HepG2 (cell line): ENCODE results near the gene CD300A. TPM values are rescaled to one million over a fixed set of nuclear protein-coding genes. Genes with fewer than 3 reads are reported as not detected.

Source experiments
- ATAC-seq: fragments of 200-7000 bp; cut with Tn5 transposase; 3 replicates; pipeline ENCODE4 v1.9.1; 2020; ENCODE audit warnings: mild to moderate bottlenecking, moderate library complexity
- BruUV-seq: library from RNA; stranded (reverse); fragments of 400-500 nt; replicated peaks from 2 replicates; lab custom pipeline; 2021; lab: Mats Ljungman, UMichigan
- CTCF ChIA-PET: fragments of 300-600 bp; formaldehyde crosslinking; extraction: SDS; loops from one replicate; lab custom pipeline; 2021; ENCODE audit warnings: low total read pairs, inconsistent platforms, low intra/inter-chr PET ratio; lab: Yijun Ruan, JAX
- POLR2A ChIA-PET: fragments of 350-600 bp; sonication (Branson Sonifier 250); formaldehyde crosslinking; loops from one replicate; lab custom pipeline; 2020; ENCODE audit warnings: antibody characterized with exemption, inconsistent platforms; lab: Yijun Ruan, JAX
- DNase-seq: peaks from one replicate; pipeline ENCODE4 v3.0.0-alpha.2; 2015; ENCODE audit warnings: low spot score
- FAIRE-seq: peaks from 3 replicates; lab custom pipeline; 2011; peaks lifted over from hg19 to GRCh38; lab: Jason Lieb, UNC
- H2AFZ ChIP-seq: one replicate; pipeline ENCODE4 v1.6.1; 2011; ENCODE audit warnings: low read length, inconsistent platforms
- H3K27ac ChIP-seq: fragments of 300-600 bp; 3 replicates; pipeline ENCODE4 v1.8.0; 2011; ENCODE audit warnings: mixed run types, mild to moderate bottlenecking, mixed read lengths, low read length, inconsistent platforms; ENCODE audit not compliant: insufficient read depth; ENCODE audit errors: extremely low read length
- H3K27me3 ChIP-seq, 2 experiments: fragments of 200-600 bp in 1 of 2; 2 replicates in 1 of 2; 3 replicates in 1 of 2; pipeline versions ENCODE4 v1.6.0 to v1.8.0; 2011; ENCODE audit warnings: low read length in 2 of 2, mild to moderate bottlenecking in 2 of 2, moderate library complexity in 2 of 2, inconsistent platforms in 1 of 2; ENCODE audit not compliant: insufficient read depth in 2 of 2, control insufficient read depth in 1 of 2
- H3K36me3 ChIP-seq, 2 experiments: fragments of 200-600 bp in 1 of 2; replicated peaks in 1 of 2; 2 replicates in 1 of 2; 3 replicates in 1 of 2; pipeline versions ENCODE4 v1.5.1 to v1.8.0; 2011; ENCODE audit warnings: low read length in 2 of 2, inconsistent platforms in 1 of 2; ENCODE audit not compliant: insufficient read depth in 2 of 2, control insufficient read depth in 1 of 2
- H3K4me1 ChIP-seq: 2 replicates; pipeline ENCODE4 v1.5.1; 2012; ENCODE audit warnings: low read length, inconsistent platforms; ENCODE audit not compliant: insufficient read depth
- H3K4me2 ChIP-seq: 2 replicates; pipeline ENCODE4 v1.6.0; 2011; ENCODE audit warnings: low read depth, low read length, inconsistent platforms
- H3K4me3 ChIP-seq, 3 experiments: fragments of 200-600 bp in 1 of 3; sonication (generic), shearing (Covaris generic) in 1 of 3; replicated peaks in 1 of 3; 2 replicates each; pipeline ENCODE4 v1.5.1; 2011 to 2016; ENCODE audit warnings: low read length in 3 of 3, inconsistent platforms in 2 of 3, low read depth in 2 of 3, mild to moderate bottlenecking in 2 of 3, control low read depth in 1 of 3, mixed read lengths in 1 of 3; ENCODE audit not compliant: insufficient read depth in 1 of 3
- H3K79me2 ChIP-seq: one replicate; pipeline ENCODE4 v1.6.1; 2011; ENCODE audit warnings: low read length, inconsistent platforms; ENCODE audit not compliant: insufficient read depth
- H3K9ac ChIP-seq: 2 replicates; pipeline ENCODE4 v1.6.0; 2011; ENCODE audit warnings: mild to moderate bottlenecking, low read depth, low read length, inconsistent platforms; ENCODE audit not compliant: insufficient read depth
- H3K9me3 ChIP-seq: 2 replicates; pipeline ENCODE4 v1.5.1; 2012; ENCODE audit warnings: mild to moderate bottlenecking, low read length
- H4K20me1 ChIP-seq: 2 replicates; pipeline ENCODE4 v1.6.0; 2011; ENCODE audit warnings: inconsistent platforms, mild to moderate bottlenecking, low read length, moderate library complexity; ENCODE audit not compliant: insufficient read depth
- IKZF4 ChIP-seq: sonication (generic); formaldehyde crosslinking; IDR thresholded peaks from 2 replicates; pipeline ENCODE4 v1.5.1; 2020; ENCODE audit warnings: borderline replicate concordance, mild to moderate bottlenecking, low read depth, missing genetic modification reagents; ENCODE audit errors: not compliant biosample characterization
- JARID2 ChIP-seq: sonication (generic); formaldehyde crosslinking; IDR thresholded peaks from 2 replicates; pipeline ENCODE4 v1.8.1; 2023; ENCODE audit warnings: missing genetic modification reagents, inconsistent platforms; ENCODE audit not compliant: insufficient replicate concordance
- MXI1 ChIP-seq: IDR thresholded peaks from 3 replicates; pipeline ENCODE4 v1.6.1; 2012; ENCODE audit warnings: low read depth, low read length, inconsistent platforms, borderline replicate concordance
- RNF2 ChIP-seq: fragments of 450-650 bp; conservative IDR thresholded peaks from 2 replicates; pipeline ENCODE4 v1.6.1; 2016; ENCODE audit warnings: low read depth
- YEATS2 ChIP-seq: sonication (generic); formaldehyde crosslinking; IDR thresholded peaks from 2 replicates; pipeline ENCODE4 v1.4.0; 2020; ENCODE audit warnings: missing genetic modification reagents, borderline replicate concordance
- ZNF292 ChIP-seq: sonication (generic); formaldehyde crosslinking; IDR thresholded peaks from 2 replicates; pipeline ENCODE4 v1.8.1; 2022; ENCODE audit warnings: mild to moderate bottlenecking, low read depth, missing genetic modification reagents, borderline replicate concordance
- ZNF33B ChIP-seq: sonication (generic); formaldehyde crosslinking; IDR thresholded peaks from 2 replicates; pipeline ENCODE4 v1.5.1; 2020; ENCODE audit warnings: mild to moderate bottlenecking, missing genetic modification reagents
- ZNF567 ChIP-seq: sonication (generic); formaldehyde crosslinking; IDR thresholded peaks from 2 replicates; pipeline ENCODE4 v1.8.1; 2023; ENCODE audit warnings: mild to moderate bottlenecking, missing genetic modification reagents, borderline replicate concordance
- ZNF891 ChIP-seq: sonication (generic); formaldehyde crosslinking; IDR thresholded peaks from 2 replicates; pipeline ENCODE4 v1.5.0; 2020; ENCODE audit warnings: mild to moderate bottlenecking, missing genetic modification reagents
- WGBS: methylation state at CpG from one replicate; pipeline ENCODE4 v1.1.6; 2017; ENCODE audit warnings: low lambda C conversion rate; 5-methylcytosine and 5-hydroxymethylcytosine counted together
- in situ Hi-C: cut with HindIII; loops from 2 replicates; pipeline ENCODE4 v1.10.0; 2017; ENCODE audit warnings: low pct_unique_long_range_greater_than_20kb; ENCODE audit not compliant: extremely low pct_ligation_motif_present
- intact Hi-C: fragments of 100-400 bp; cut with micrococcal nuclease; formaldehyde crosslinking; loops from one replicate; pipeline ENCODE4 v1.10.0; 2022; ENCODE audit not compliant: unreplicated experiment
- polyA plus RNA-seq, 8 experiments: library from polyadenylated mRNA; depleted of rRNA in 3 of 8; stranded (reverse) in 7 of 8; unstranded in 1 of 8; fragments of >200 nt; fragmentation: Illumina TruSeq in 4 of 8; extraction: Trizol in 4 of 8; gene quantifications; 2 replicates each; pipeline versions ENCODE4 v1.2.1 to v1.2.3, GENCODE V29; 2011 to 2016; ENCODE audit warnings: low read depth in 4 of 8, missing spikeins in 1 of 8, mixed read lengths in 1 of 8; ENCODE audit not compliant: insufficient read depth in 1 of 8
- total RNA-seq, 5 experiments: library from RNA; depleted of rRNA; stranded (reverse); fragments of >200 nt; fragmentation: Illumina TruSeq; extraction: Trizol; gene quantifications; 2 replicates each; pipeline ENCODE4 v1.2.3, GENCODE V29; 2016; ENCODE audit warnings: low read depth in 1 of 5
- TF ChIP-seq, protein P1 (sequence below): sonication (generic); formaldehyde crosslinking; IDR thresholded peaks from 2 replicates; pipeline ENCODE4 v1.8.1; 2022; ENCODE audit warnings: low read depth, mild to moderate bottlenecking, missing genetic modification reagents
- TF ChIP-seq, protein P2 (sequence below): fragments of 450-650 bp; IDR thresholded peaks from 2 replicates; pipeline ENCODE4 v1.6.1; 2017
- TF ChIP-seq, protein P3 (sequence below): sonication (generic); formaldehyde crosslinking; IDR thresholded peaks from 2 replicates; pipeline ENCODE4 v1.8.1; 2023; ENCODE audit warnings: mild to moderate bottlenecking, missing genetic modification reagents
- TF ChIP-seq, protein P4 (sequence below): sonication (generic); formaldehyde crosslinking; IDR thresholded peaks from 2 replicates; pipeline ENCODE4 v1.9.0; 2021; ENCODE audit warnings: missing genetic modification reagents, borderline replicate concordance
- TF ChIP-seq, protein P5 (sequence below): sonication (generic); formaldehyde crosslinking; IDR thresholded peaks from 2 replicates; pipeline ENCODE4 v1.4.0; 2020; ENCODE audit warnings: mild to moderate bottlenecking, missing genetic modification reagents

The CD300A gene
- total and polyA plus RNA-seq, 2 of the 13 experiments (the other 11 are each of a cell fraction or from before 2014, with no cell fraction given): not detected

DNA sequence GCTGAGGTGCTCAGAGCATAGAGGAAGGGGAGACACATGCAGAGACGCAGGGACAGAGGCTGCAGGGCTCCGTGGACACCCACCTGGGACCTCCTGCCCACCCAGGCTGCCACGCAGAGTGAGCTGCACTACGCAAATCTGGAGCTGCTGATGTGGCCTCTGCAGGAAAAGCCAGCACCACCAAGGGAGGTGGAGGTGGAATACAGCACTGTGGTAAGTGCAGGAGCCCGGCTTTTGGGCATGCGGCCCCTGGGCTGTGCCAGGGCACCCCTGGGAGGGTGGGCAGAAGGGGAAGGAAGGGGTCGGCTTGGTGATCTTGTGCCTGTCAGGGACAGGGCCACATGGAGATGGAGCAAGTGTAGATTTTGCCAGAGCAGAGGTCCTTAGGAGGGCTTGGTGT, 15.2 kb downstream of the CD300A start:
- no peak for FAIRE-seq
- no peaks in the 10 kb centered on the region for H3K4me1 ChIP-seq
- CTCF ChIA-PET: no interaction called here
- no peaks in the 10 kb centered on the region for H3K36me3 ChIP-seq
- H3K4me3 ChIP-seq: no peak overlapping the region
- no peak overlapping the region for H2AFZ ChIP-seq
- no peaks in the 10 kb centered on the region for H3K79me2 ChIP-seq
- no TSS peak for BruUV-seq
- no peak overlapping the region for H3K9ac ChIP-seq
- no peak overlapping the region for H3K27ac ChIP-seq
- in situ Hi-C loops (no loop called here), intact Hi-C loops (no loop called here)
- 11% methylated on average over 6 of the region's 7 CpGs for WGBS
- POLR2A ChIA-PET: no interaction called here
- TF ChIP-seq, protein P1, sequence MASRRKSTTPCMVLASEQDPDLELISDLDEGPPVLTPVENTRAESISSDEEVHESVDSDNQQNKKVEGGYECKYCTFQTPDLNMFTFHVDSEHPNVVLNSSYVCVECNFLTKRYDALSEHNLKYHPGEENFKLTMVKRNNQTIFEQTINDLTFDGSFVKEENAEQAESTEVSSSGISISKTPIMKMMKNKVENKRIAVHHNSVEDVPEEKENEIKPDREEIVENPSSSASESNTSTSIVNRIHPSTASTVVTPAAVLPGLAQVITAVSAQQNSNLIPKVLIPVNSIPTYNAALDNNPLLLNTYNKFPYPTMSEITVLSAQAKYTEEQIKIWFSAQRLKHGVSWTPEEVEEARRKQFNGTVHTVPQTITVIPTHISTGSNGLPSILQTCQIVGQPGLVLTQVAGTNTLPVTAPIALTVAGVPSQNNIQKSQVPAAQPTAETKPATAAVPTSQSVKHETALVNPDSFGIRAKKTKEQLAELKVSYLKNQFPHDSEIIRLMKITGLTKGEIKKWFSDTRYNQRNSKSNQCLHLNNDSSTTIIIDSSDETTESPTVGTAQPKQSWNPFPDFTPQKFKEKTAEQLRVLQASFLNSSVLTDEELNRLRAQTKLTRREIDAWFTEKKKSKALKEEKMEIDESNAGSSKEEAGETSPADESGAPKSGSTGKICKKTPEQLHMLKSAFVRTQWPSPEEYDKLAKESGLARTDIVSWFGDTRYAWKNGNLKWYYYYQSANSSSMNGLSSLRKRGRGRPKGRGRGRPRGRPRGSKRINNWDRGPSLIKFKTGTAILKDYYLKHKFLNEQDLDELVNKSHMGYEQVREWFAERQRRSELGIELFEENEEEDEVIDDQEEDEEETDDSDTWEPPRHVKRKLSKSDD (CRISPR knock-in tag): no peak
- TF ChIP-seq, protein P2, sequence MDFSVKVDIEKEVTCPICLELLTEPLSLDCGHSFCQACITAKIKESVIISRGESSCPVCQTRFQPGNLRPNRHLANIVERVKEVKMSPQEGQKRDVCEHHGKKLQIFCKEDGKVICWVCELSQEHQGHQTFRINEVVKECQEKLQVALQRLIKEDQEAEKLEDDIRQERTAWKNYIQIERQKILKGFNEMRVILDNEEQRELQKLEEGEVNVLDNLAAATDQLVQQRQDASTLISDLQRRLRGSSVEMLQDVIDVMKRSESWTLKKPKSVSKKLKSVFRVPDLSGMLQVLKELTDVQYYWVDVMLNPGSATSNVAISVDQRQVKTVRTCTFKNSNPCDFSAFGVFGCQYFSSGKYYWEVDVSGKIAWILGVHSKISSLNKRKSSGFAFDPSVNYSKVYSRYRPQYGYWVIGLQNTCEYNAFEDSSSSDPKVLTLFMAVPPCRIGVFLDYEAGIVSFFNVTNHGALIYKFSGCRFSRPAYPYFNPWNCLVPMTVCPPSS: no peak
- no peak for TF ChIP-seq JARID2
- TF ChIP-seq, protein P3, sequence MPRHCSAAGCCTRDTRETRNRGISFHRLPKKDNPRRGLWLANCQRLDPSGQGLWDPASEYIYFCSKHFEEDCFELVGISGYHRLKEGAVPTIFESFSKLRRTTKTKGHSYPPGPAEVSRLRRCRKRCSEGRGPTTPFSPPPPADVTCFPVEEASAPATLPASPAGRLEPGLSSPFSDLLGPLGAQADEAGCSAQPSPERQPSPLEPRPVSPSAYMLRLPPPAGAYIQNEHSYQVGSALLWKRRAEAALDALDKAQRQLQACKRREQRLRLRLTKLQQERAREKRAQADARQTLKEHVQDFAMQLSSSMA (CRISPR knock-in tag): no peak
- TF ChIP-seq YEATS2 (CRISPR knock-in tag): no peak
- TF ChIP-seq ZNF292 (CRISPR knock-in tag): no peak
- no peak for TF ChIP-seq ZNF33B
- TF ChIP-seq ZNF891 (CRISPR knock-in tag): no peak
- no peak for TF ChIP-seq ZNF567 (CRISPR knock-in tag)
- TF ChIP-seq, protein P4, sequence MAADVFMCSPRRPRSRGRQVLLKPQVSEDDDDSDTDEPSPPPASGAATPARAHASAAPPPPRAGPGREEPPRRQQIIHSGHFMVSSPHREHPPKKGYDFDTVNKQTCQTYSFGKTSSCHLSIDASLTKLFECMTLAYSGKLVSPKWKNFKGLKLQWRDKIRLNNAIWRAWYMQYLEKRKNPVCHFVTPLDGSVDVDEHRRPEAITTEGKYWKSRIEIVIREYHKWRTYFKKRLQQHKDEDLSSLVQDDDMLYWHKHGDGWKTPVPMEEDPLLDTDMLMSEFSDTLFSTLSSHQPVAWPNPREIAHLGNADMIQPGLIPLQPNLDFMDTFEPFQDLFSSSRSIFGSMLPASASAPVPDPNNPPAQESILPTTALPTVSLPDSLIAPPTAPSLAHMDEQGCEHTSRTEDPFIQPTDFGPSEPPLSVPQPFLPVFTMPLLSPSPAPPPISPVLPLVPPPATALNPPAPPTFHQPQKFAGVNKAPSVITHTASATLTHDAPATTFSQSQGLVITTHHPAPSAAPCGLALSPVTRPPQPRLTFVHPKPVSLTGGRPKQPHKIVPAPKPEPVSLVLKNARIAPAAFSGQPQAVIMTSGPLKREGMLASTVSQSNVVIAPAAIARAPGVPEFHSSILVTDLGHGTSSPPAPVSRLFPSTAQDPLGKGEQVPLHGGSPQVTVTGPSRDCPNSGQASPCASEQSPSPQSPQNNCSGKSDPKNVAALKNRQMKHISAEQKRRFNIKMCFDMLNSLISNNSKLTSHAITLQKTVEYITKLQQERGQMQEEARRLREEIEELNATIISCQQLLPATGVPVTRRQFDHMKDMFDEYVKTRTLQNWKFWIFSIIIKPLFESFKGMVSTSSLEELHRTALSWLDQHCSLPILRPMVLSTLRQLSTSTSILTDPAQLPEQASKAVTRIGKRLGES: no peak
- TF ChIP-seq IKZF4 (CRISPR knock-in tag): no peak
- no peak for TF ChIP-seq MXI1
- TF ChIP-seq, protein P5, sequence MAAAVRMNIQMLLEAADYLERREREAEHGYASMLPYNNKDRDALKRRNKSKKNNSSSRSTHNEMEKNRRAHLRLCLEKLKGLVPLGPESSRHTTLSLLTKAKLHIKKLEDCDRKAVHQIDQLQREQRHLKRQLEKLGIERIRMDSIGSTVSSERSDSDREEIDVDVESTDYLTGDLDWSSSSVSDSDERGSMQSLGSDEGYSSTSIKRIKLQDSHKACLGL (CRISPR knock-in tag): no peak
- TF ChIP-seq RNF2: no peak
- no peaks in the 10 kb centered on the region for H3K9me3 ChIP-seq
- no peak for ATAC-seq
- H3K4me2 ChIP-seq: no peak overlapping the region
- no peaks in the 10 kb centered on the region for H4K20me1 ChIP-seq
- peaks cover 9 to 53% of the 10 kb centered on the region in 2 experiments; a peak in 4 of 5 replicates for H3K27me3 ChIP-seq
- DNase-seq: no peak
